ENCODE data around the gene SNAP47.

The SNAP47 gene

DNA sequence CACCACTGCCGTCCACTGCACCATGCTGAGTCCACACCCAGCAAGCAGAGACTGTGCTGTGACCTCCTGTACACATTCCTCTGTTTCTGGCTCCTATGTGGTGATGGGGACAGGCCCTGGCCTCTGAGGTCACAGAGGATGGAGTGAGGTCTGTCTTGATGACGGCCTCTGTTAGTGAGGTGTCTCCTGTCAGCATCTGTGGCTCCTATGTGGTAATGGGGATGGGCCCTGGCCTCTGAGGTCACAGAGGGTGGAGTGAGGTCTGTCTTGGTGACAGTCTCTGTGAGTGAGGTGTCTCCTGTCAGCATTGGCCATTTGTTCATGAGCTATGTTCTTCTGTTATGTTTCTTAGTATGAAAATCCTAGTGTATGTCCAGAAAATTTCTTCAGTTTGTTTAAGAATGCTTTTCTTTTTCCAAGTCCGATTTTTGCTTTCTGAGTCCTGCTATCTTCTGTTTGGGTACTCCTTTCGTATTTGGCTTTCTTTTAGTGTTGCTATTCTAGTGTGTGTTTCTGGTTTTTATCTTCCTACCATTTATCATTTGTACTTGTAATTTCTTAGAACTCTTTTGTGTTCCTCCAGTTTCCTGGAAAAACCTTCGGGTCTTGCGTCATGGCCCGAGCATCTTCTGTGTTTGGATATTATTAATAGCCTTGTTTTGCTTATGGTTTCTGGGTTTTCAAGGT, 13.4 kb downstream of the SNAP47 start:
- no peaks in the 10 kb centered on the region for H3K9me2 ChIP-seq (replicated peaks; ENCODE audit: control insufficient read depth, low read length)
- no peak overlapping the region for H3K4me2 ChIP-seq (ENCODE audit: low read length)
- H3K9me3 ChIP-seq (ENCODE audit: control insufficient read depth, insufficient read depth, low read length): no peaks in the 10 kb centered on the region
- H3K27ac ChIP-seq (ENCODE audit: low read depth, low read length): no peak overlapping the region
- TF ChIP-seq, protein P1, sequence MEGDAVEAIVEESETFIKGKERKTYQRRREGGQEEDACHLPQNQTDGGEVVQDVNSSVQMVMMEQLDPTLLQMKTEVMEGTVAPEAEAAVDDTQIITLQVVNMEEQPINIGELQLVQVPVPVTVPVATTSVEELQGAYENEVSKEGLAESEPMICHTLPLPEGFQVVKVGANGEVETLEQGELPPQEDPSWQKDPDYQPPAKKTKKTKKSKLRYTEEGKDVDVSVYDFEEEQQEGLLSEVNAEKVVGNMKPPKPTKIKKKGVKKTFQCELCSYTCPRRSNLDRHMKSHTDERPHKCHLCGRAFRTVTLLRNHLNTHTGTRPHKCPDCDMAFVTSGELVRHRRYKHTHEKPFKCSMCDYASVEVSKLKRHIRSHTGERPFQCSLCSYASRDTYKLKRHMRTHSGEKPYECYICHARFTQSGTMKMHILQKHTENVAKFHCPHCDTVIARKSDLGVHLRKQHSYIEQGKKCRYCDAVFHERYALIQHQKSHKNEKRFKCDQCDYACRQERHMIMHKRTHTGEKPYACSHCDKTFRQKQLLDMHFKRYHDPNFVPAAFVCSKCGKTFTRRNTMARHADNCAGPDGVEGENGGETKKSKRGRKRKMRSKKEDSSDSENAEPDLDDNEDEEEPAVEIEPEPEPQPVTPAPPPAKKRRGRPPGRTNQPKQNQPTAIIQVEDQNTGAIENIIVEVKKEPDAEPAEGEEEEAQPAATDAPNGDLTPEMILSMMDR (IDR thresholded peaks at IDR 0.05; ENCODE audit: low read depth, low read length, poor library complexity, severe bottlenecking): no peak
- no peak for TF ChIP-seq EZH2phosphoT487 (IDR thresholded peaks at IDR 0.05; ENCODE audit: borderline replicate concordance, low read length)
- no peaks in the 10 kb centered on the region; the same call in 1 of the 2 replicates for H3K36me3 ChIP-seq (ENCODE audit: control insufficient read depth, low read length)
- H3K4me1 ChIP-seq (ENCODE audit: control insufficient read depth, low read length): no peaks in the 10 kb centered on the region
- H3F3A ChIP-seq (ENCODE audit: control insufficient read depth, insufficient read depth): no peaks in the 10 kb centered on the region
- no peaks in the 10 kb centered on the region for H3K27me3 ChIP-seq (ENCODE audit: control insufficient read depth, low read length)
- H4K20me1 ChIP-seq (ENCODE audit: control insufficient read depth, insufficient read depth, low read depth, low read length): 0 out of 2 replicates have a peak, but pooled peaks cover 4% of the 10 kb centered on the region
- peaks cover 41% of the 10 kb centered on the region for H3K79me2 ChIP-seq (ENCODE audit: control insufficient read depth, low read length)
- H3K4me3 ChIP-seq (ENCODE audit: low read length): no peak overlapping the region

DNA sequence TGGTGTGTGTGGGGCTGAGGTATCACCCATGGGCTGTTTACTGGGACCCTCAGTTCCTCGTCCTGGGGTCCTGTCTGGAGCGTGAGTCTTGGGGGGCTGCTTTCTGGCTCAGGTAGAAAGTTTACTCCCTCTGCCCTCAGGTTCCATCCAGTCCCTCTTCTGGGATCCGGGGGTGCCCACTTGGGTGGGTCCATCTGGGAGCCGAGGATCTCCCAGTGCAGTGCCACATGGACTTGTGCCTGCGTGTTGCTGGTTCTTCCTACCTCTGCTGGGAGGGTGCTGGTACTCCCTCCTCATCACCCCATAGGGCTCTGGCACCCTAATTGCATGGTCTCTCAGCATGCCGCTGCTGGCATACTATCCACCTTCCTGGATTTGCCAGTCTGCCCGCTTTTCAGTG, 14.0 kb downstream of the SNAP47 start:
- Histone ChIP-seq H3K4me2 (ENCODE audit: low read length) (no peak overlapping the region), H3K9me2 (replicated peaks; ENCODE audit: control insufficient read depth, low read length) (no peaks in the 10 kb centered on the region), H3K4me3 (ENCODE audit: low read length) (no peak overlapping the region), H3K9me3 (ENCODE audit: control insufficient read depth, insufficient read depth, low read length) (no peaks in the 10 kb centered on the region), H3K27me3 (ENCODE audit: control insufficient read depth, low read length) (no peaks in the 10 kb centered on the region), H3K79me2 (ENCODE audit: control insufficient read depth, low read length) (peaks cover 40% of the 10 kb centered on the region), H4K20me1 (ENCODE audit: control insufficient read depth, insufficient read depth, low read depth, low read length) (0 out of 2 replicates have a peak, but pooled peaks cover 4% of the 10 kb centered on the region), H3K27ac (ENCODE audit: low read depth, low read length) (no peak overlapping the region), H3K36me3 (ENCODE audit: control insufficient read depth, low read length) (no peaks in the 10 kb centered on the region; the same call in 1 of the 2 replicates), H3K4me1 (ENCODE audit: control insufficient read depth, low read length) (no peaks in the 10 kb centered on the region), H3F3A (ENCODE audit: control insufficient read depth, insufficient read depth) (no peaks in the 10 kb centered on the region)
- TF ChIP-seq, protein P1 (IDR thresholded peaks at IDR 0.05; ENCODE audit: low read depth, low read length, poor library complexity, severe bottlenecking): no peak
- TF ChIP-seq EZH2phosphoT487 (IDR thresholded peaks at IDR 0.05; ENCODE audit: borderline replicate concordance, low read length): no peak

DNA sequence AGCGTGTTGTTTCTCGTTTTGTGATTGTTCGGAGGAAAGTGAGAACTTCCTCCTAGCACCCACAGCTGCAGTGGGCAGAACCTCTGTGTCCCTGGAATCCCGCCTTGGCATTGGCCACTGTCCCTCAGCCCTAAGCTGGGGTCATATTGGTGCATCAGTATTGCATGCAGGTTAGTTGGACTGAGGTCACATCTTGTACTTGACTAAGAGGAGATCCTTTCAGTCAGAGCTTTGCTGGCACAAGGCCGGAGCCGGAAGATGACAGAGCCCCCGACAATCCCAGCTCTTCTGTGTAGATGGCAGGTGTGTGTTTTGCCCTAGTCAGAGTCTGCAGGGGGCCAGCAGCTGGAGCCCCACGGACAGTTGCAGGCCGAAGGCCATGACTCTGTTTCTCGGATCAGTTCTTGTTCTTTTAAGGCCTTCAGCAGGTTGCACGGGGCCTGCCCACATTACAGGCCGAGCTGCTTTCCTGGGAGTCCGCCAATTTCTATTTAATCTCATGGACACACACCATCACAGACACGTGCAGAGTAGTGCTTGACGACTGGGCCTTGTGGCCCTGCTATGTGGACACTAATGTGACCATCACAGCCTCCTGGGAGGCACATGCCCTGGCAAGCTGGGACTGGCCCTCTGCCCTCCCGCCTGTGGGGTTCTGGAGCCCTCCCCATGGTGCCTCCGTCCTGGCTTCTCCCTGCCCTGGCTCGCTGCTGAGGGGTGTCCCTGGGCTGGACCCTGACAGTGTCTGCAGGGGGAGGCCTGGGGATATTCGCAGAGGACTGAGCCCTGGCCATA, 14.9 kb downstream of the SNAP47 start:
- Histone ChIP-seq H3K79me2 (ENCODE audit: control insufficient read depth, low read length) (peaks cover 31% of the 10 kb centered on the region), H3F3A (ENCODE audit: control insufficient read depth, insufficient read depth) (no peaks in the 10 kb centered on the region), H3K4me3 (ENCODE audit: low read length) (no peak overlapping the region), H3K4me2 (ENCODE audit: low read length) (no peak overlapping the region), H3K36me3 (ENCODE audit: control insufficient read depth, low read length) (no peaks in the 10 kb centered on the region; the same call in 1 of the 2 replicates), H3K27ac (ENCODE audit: low read depth, low read length) (no peak overlapping the region), H3K9me3 (ENCODE audit: control insufficient read depth, insufficient read depth, low read length) (no peaks in the 10 kb centered on the region), H4K20me1 (ENCODE audit: control insufficient read depth, insufficient read depth, low read depth, low read length) (0 out of 2 replicates have a peak, but pooled peaks cover 4% of the 10 kb centered on the region), H3K27me3 (ENCODE audit: control insufficient read depth, low read length) (no peaks in the 10 kb centered on the region), H3K4me1 (ENCODE audit: control insufficient read depth, low read length) (no peaks in the 10 kb centered on the region), H3K9me2 (replicated peaks; ENCODE audit: control insufficient read depth, low read length) (no peaks in the 10 kb centered on the region)
- TF ChIP-seq, protein P1 (IDR thresholded peaks at IDR 0.05; ENCODE audit: low read depth, low read length, poor library complexity, severe bottlenecking): no peak
- no peak for TF ChIP-seq EZH2phosphoT487 (IDR thresholded peaks at IDR 0.05; ENCODE audit: borderline replicate concordance, low read length)
